Pancreas (tissue), 10 donors: ENCODE measurements around the gene GAMT. TPM values are rescaled to one million over a fixed set of nuclear protein-coding genes. Genes with fewer than 3 reads are reported as not detected.

Experiments used
- ATAC-seq, 4 donors: fragments of 200-7000 bp; cut with Tn5 transposase; one replicate each; pipeline versions ENCODE4 v1.8.0 to v1.9.1; 2020; ENCODE audit warnings: mild to moderate bottlenecking in 4 of 4, moderate library complexity in 4 of 4
- DNase-seq, 6 donors: peaks; one replicate each; pipeline ENCODE4 v3.0.0-alpha.2; 2020
- FAIRE-seq: peaks from 2 replicates; lab custom pipeline; 2012; peaks lifted over from hg19 to GRCh38; lab: Jason Lieb, UNC
- H3K27ac ChIP-seq, 4 donors: fragments of 200-600 bp; sonication (generic); 1 replicate in 3 of 4; 2 replicates in 1 of 4; pipeline versions ENCODE4 v1.5.0 to v1.8.0; 2020
- H3K27me3 ChIP-seq, 4 donors: fragments of 200-600 bp; one replicate each; pipeline ENCODE4 v1.8.0; 2021
- H3K36me3 ChIP-seq, 3 donors: fragments of 200-600 bp; sonication (generic) in 1 of 3; one replicate each; pipeline versions ENCODE4 v1.5.0 to v1.8.0; 2020 to 2021
- H3K4me1 ChIP-seq, 3 donors: fragments of 200-600 bp; one replicate each; pipeline ENCODE4 v1.8.0; 2021
- H3K4me3 ChIP-seq, 4 donors: fragments of 200-600 bp; sonication (generic) in 2 of 4; one replicate each; pipeline versions ENCODE4 v1.5.0 to v1.8.0; 2020 to 2021
- H3K9me3 ChIP-seq, 4 donors: fragments of 200-600 bp; one replicate each; pipeline ENCODE4 v1.8.0; 2021
- CTCF ChIP-seq, 4 donors: fragments of 200-600 bp; sonication (generic) in 3 of 4; IDR thresholded peaks; one replicate each; pipeline versions ENCODE4 v1.5.0 to v1.8.0; 2021; ENCODE audit warnings: antibody characterized with exemption in 4 of 4
- WGBS, 2 donors: extraction: QIAGEN DNeasy Blood & Tissue Kit; methylation state at CpG; one replicate each; pipeline ENCODE4 v1.1.7; 2013; 5-methylcytosine and 5-hydroxymethylcytosine counted together
- intact Hi-C, 3 donors: fragments of 100-400 bp; cut with DNase I; formaldehyde crosslinking; loops; one replicate each; pipeline versions ENCODE4 v1.11.1 to v1.14.2; 2022
- polyA plus RNA-seq, 2 donors: library from polyadenylated mRNA; stranded (reverse); fragments of 200-250 nt; gene quantifications; one replicate each; pipeline ENCODE4 v1.2.3, GENCODE V29; 2013
- total RNA-seq, 6 donors: library from RNA; stranded (reverse); fragmentation: NEBNext Ultra II Directional in 4 of 6; extraction: Animal tissue kit (Norgen Biotek cat#: 25700) in 4 of 6; gene quantifications; one replicate each; pipeline versions ENCODE4 v1.2.1 to v1.2.4, GENCODE V29; 2021 to 2023
- donor health status: healthy with polysubstance abuse.
- donor health status: DM: no; HTN: no; CAD: no; lungs with moderate emphysema.
- donor health status: DM: no; HTN: no; CAD: no.
- donor health status: control.
- donor health status: control.
- donor health status: Bipolar disorder and iron deficiency.
- donor health status: DM: yes; HTN: yes; CAD: no.
- donor health status: DM: no; HTN: no; CAD: no.
- donor health status: DM: no; HTN: no; CAD: no.
- donor health status: DM: yes; HTN: yes; CAD: no.

The GAMT gene
- total and polyA plus RNA-seq, 8 donors = 46.2 to 200 (median 66.0) TPM

GRCh38 chr19:1385816-1386215 is 15.5 kb downstream of the GAMT start:
- 42 to 52% methylated on average over 3 of the region's 3 CpGs for WGBS, 2 donors
- peaks cover 6 to 19% (median 19%) of the 10 kb centered on the region in 3 donors for H3K4me1 ChIP-seq

GRCh38 chr19:1384478-1385110 is 16.7 kb downstream of the GAMT start:
- no peak for TF ChIP-seq CTCF (IDR thresholded peaks at IDR 0.05)
- no peak for DNase-seq
- Histone ChIP-seq H3K4me3 (peak overlapping the region; percentile 53 to 99 (median 92)), H3K9me3 (no peaks in the 10 kb centered on the region), H3K27me3 (no peaks in the 10 kb centered on the region), H3K36me3 (peaks cover 0 to 8% (median 8%) of the 10 kb centered on the region in 3 donors), H3K27ac (peak overlapping the region in 3 of 4 donors; percentile 80 to 90 (median 85)), H3K4me1 (peaks cover 6 to 19% (median 19%) of the 10 kb centered on the region in 3 donors)
- 27 to 29% methylated on average over 17 of the region's 17 CpGs for WGBS, 2 donors
- FAIRE-seq = no peak
- ATAC-seq = no peak
- intact Hi-C loops = no loop called here

More at GRCh38 chr19:1385816-1386215, 15.5 kb downstream of the GAMT start:
- no peak for FAIRE-seq
- no peak overlapping the region for H3K4me3 ChIP-seq
- intact Hi-C loops = no loop called here
- H3K27me3 ChIP-seq = no peaks in the 10 kb centered on the region
- no peak for TF ChIP-seq CTCF (IDR thresholded peaks at IDR 0.05)
- no peaks in the 10 kb centered on the region for H3K9me3 ChIP-seq
- DNase-seq = peak in 1 of 6 donors; percentile 45
- H3K27ac ChIP-seq = no peak overlapping the region
- no peak for ATAC-seq
- H3K36me3 ChIP-seq = peaks cover 0 to 13% (median 10%) of the 10 kb centered on the region in 3 donors

- H3K36me3 ChIP-seq = peaks cover 0 to 6% (median 5%) of the 10 kb centered on the region in 3 donors
- intact Hi-C loops = no loop called here
- no peaks in the 10 kb centered on the region for H3K9me3 ChIP-seq
- H3K27me3 ChIP-seq = no peaks in the 10 kb centered on the region
- peak in 1 of 4 donors; percentile 0 for ATAC-seq
- no peak for FAIRE-seq
- H3K27ac ChIP-seq = peak overlapping the region; percentile 54 to 90 (median 82)
- DNase-seq = no peak
- H3K4me1 ChIP-seq = peaks cover 6 to 19% (median 19%) of the 10 kb centered on the region in 3 donors
- no peak for TF ChIP-seq CTCF (IDR thresholded peaks at IDR 0.05)
- H3K4me3 ChIP-seq = peak overlapping the region; percentile 53 to 99 (median 92)
- 0 to 1% methylated on average over 23 of the region's 23 CpGs for WGBS, 2 donors
These were observed 17.3 kb downstream of the GAMT start for GRCh38 chr19:1384085-1384462.

GRCh38 chr19:1383312-1384084 is 17.8 kb downstream of the GAMT start, which contains the start of gene NDUFS7:
NDUFS7 (plus strand) TSS chr19:1383907; CDS start chr19:1383927, 20 bp downstream.
- H3K27me3 ChIP-seq = no peaks in the 10 kb centered on the region
- TF ChIP-seq CTCF (IDR thresholded peaks at IDR 0.05) = no peak
- FAIRE-seq = no peak
- H3K4me3 ChIP-seq = peak within 1 kb of the TSS; percentile 53 to 99 (median 92)
- peaks cover 6 to 19% (median 19%) of the 10 kb centered on the region in 3 donors for H3K4me1 ChIP-seq
- WGBS, 2 donors = 0 to 1% methylated on average over 82 to 90 of the region's 90 CpGs
- intact Hi-C loops = no loop called here
- H3K9me3 ChIP-seq = no peaks in the 10 kb centered on the region
- peak; percentile 86 to 99 (median 94) for DNase-seq
- peak; percentile 92 to 95 (median 94) for ATAC-seq
- peak within 1 kb of the TSS; percentile 54 to 90 (median 82) for H3K27ac ChIP-seq
- H3K36me3 ChIP-seq = no peaks in the 10 kb centered on the region
